NCI-H2029 treated with DMSO at 0.1 percent for 48 hours (cell line): Measurements from ENCODE around the gene FOSL2.
A peak's percentile ranks its signal among the peaks of the same experiment; 100 is the strongest.

Experiments used
- DNase-seq: peaks from one replicate; lab custom pipeline; 2025; lab: John Stamatoyannopoulos, UW

FOSL2 gene

DNA sequence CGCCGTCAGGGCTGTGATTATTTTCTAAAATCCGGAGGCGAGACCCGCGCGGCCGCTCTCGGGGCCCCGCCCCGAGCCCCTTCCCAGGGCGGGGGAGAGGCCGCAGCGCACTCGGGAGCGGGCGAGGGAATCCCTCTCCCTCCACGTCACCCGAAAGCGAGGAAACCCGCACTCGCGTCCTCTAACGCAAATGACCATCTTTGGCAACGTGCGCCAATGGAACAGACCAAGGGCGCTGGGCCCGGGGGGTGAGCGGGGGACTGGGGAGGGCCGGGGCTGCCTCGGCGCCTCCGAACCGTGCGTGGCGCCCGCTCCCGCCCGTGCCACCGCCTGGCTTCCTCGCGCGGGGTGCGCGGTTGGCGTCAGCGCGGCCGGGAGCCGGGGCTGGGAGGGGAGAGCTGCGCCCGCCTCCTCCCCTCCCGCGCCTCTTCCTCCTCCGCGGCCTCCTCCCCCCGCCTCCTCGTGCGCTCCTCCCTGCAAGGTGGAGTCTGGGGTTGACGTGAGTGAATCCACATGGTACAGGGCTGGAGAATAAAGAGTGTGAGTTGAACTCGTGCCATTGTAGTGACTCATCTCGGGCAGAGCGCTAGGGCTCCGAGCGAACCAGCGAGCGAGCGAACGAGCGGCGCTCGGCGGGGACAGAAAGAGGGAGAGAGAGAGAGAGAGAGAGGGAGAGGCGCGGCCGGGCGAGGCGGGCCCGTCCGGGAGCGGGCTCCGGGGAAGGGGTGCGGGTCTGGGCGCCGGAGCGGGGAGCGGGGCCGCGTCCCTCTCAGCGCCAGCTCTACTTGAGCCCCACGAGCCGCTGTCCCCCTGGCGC, at the start of gene FOSL2:
Gene FOSL2, plus strand, starts transcription at position 562 of the 817 bp plus-strand sequence. CDS start 863 bp downstream, outside the sequence.
- DNase-seq = peak; percentile 90

GRCh38 chr2:28343184-28343942, 49.3 kb upstream of the FOSL2 start:
- DNase-seq = no peak

DNA sequence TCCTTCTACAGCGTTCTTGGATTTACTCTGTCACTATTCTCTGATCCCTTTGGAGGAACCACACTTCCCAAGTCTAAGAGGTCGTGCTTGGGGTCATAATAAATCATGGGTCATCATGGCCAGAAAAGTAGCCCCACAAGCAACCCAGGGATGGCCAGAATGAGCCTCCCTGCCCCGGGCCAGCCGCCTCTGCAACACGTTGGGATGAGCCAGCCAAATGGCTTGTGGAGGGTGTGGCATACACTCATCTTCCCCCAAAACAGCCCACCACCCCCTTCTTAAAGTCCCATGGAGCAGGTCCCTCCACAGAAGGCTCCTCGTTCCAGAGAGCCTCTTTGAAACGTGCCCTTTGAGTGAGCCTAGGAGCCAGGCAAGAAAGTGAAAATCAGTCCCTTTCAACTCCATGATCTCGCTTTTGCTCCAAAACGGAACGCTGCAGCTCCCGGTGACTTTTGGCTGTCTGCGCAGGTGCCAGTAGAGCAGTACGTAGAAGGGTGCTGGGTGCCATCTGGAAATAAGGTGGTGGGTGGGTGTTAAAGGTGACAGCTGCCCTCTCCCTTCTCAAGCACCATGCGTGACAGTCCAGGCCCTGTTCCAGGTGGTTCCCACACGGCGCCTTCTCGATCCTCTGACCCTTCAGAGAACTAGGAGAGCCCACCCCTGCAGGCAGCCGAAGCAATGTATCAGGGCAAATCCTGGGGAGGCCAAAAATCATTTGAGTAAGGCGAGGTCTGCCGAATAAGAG, 48.5 kb upstream of the FOSL2 start:
- no peak for DNase-seq

- DNase-seq = no peak
Measured at GRCh38 chr2:28344756-28345373, 47.8 kb upstream of the FOSL2 start.

DNA sequence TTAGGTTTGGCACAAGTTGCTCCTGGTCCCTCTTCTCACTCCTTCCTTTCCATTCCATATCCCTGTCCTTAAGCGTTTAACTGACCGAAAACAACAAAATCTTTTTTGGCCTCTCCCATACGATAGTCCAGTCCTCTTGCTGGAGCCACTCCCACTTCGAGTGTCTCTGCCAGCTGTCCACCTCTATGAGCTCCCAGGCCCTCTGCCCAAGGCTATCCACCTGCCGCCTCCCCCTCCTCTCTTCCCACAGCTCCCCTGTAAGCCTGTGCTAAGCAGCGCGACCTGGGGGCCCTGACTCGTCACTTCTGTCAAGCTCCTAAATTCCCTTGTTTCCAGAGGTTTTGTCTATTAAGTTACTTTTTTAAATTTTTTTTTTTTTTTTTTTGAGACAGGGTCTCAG, 47.0 kb upstream of the FOSL2 start:
- no peak for DNase-seq

DNA sequence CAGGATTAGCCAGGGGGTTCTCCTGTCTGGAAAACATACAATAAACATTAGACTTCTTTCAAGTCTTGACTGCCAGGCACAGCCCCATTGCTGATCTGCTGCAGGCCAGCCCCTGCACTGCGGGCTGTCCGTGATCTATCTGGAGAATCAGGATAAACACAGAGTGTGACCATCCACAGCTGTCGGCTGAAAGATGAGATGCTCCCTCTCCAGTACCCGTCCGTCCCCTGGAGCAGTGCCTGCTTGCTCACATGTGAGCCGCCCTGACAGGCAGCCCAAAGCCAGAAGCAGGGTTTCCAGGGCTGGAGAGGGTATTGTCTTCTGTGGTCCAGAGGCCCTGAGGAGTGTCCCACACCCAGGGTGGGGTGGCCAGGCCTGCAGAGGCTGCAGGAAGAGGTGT, 46.1 kb upstream of the FOSL2 start:
- no peak for DNase-seq

GRCh38 chr2:28347193-28347592, 45.5 kb upstream of the FOSL2 start:
- DNase-seq = no peak

GRCh38 chr2:28347596-28347995, 45.1 kb upstream of the FOSL2 start:
- DNase-seq = no peak

DNA sequence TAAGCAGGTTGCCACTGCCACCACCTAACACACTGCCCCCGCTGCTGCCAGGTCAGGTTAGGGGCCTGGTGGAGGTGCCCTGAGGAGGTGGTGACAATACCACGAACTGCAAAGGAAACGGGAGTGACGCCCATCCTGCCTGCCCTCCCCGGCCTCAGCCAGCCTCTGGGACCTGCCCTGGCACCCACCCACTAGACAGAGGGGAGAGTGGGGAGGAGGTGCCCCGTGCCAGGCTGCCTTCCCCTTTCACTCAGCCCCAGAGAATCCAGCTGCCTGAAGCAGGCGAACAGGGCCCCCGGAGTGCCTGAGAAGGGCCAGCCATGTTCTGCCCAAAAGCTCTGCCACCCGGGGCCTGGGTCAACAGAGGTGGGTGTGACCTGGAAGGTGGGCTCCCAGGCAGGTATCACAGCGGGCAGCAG, 44.5 kb upstream of the FOSL2 start:
- no peak for DNase-seq

GRCh38 chr2:28348921-28349320, 43.7 kb upstream of the FOSL2 start:
- DNase-seq = no peak

DNA sequence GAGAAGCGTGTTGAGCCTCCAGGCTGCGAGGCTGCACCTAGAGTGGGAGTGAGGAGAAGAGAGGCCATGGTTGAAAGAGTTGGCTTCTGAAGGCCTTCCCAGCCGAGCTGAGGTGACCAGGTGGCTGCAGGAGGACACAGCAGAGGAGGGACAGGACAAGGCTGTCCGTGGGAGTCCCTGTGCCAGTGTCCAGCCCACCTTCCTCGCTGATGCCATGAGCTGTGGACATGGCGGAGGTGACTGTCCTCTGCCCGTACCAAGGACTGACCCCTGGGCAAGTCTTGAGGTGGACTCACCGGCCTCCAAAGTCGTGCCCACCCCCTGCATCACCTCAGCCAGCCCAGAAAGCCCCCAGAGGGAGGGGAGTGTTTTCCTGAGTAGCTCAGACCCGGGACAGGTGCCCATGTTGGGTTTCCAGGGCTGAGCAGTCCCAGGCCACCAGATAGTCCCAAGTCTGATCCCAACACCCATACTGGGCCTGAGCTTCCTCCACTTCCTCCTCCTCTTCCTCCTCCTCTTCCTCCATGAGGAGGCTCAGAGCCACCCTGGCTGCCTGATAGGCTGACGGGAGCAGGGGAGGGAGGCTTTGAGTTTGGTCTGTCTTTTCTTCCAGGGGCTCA, 43.0 kb upstream of the FOSL2 start:
- DNase-seq = no peak

GRCh38 chr2:28350196-28350595, 42.5 kb upstream of the FOSL2 start:
- no peak for DNase-seq

- no peak for DNase-seq
Measured at GRCh38 chr2:28350791-28351285, 41.8 kb upstream of the FOSL2 start.

DNA sequence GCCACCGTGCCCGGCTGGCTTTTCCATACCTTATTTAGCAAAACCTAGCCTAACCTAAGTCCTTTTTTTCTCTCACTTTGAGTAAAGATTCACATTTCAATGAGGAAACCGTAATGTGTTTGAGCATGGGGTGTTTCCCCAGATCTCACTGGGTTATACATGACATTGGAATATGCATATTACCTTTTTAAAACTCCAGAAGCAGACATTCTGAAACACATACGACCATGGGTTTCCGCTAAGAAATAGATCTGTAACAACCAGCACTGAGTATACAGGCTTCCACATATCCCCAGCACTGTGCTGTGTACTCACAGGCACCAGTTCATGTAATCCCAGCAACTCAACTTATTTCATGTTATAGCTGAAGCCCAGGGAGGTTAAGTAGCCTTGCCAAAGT, 41.0 kb upstream of the FOSL2 start:
- no peak for DNase-seq

- no peak for DNase-seq
Measured at GRCh38 chr2:28352104-28352503, 40.6 kb upstream of the FOSL2 start.

DNA sequence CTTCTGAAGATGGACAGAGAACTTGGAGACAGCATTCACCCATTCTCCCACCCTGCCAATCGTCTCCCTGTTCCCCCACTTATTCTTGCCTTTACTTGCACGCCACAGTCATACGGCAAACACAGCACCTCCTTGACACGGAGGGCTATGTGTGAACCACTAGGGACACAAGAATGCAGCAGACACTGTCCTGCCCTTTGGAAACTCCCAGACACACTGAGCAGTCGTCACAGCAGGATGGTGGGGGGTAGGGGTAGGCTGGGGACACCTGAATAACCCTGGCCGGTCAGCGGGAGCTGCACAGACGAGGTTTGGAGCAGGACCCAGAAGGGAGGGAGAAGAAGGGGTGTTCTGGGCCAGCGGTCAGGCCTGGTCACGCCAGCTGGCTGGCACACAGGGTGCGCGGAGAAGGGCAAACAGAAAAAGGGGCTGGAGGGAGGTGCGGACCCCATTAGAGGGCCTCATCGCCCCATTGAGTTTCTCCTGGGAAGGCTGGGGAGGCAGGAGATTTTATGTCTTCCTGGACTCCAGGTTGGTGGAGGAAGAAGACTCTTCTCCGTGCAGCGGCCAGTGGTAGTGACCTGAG, 40.0 kb upstream of the FOSL2 start:
- DNase-seq = no peak

DNA sequence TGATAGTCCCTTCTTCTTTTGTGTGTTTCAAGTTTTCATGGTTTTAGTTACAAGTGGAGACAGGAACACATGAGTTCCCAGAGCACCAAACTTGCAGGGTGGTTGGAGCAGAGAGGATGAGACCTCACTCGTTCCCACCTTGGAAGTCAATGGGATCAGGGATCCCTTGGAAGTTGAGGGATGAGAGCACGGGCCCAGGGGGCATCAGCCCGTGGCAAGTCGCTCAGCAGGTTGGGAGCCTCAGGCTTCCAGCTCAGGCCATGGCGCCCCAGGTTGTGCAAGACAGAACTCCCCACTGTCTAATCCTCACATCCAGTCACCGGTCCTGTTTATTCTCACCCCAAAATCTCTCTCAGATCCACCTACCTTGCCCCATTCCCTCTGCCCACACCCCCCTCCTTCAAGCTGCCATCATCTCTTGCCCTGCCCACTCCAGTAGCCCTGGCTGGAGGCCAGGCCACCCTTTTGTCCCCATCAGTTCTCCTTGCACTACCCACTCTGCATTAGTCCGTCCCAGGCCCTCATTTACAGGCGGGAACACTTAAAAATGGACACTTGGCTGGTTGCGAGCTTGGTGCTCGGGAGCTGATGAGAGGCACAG, 37.6 kb upstream of the FOSL2 start:
- DNase-seq = no peak

GRCh38 chr2:28355521-28356094, 37.0 kb upstream of the FOSL2 start:
- no peak for DNase-seq

- peak; percentile 14 for DNase-seq
Measured at GRCh38 chr2:28356095-28356911, 36.4 kb upstream of the FOSL2 start.
